Heart left ventricle (tissue), 13 donors: ENCODE results near the gene HIPK1.

Source experiments
- CTCF ChIP-seq, 12 donors: fragments of 200-600 bp; sonication (generic) in 4 of 12; IDR thresholded peaks; one replicate each; pipeline versions ENCODE4 v1.5.0 to v1.8.0; 2018 to 2022; ENCODE audit warnings: antibody characterized with exemption in 12 of 12, mild to moderate bottlenecking in 5 of 12
- POLR2A ChIP-seq, 2 donors: fragments of 450-650 bp; IDR thresholded peaks; one replicate each; pipeline ENCODE4 v1.6.1; 2017; ENCODE audit warnings: antibody characterized with exemption in 2 of 2, mild to moderate bottlenecking in 2 of 2, moderate library complexity in 2 of 2
- donor health status: ischemic (EF 13 %, LVEDD 7.1; RV severe dilation, severe dysfunction).
- donor health status: DM: no; HTN: yes; CAD: no.
- donor health status: DM: no; HTN: no; CAD: no.
- donor health status: ischemic (EF 25% LVEDD 6.9; RV normal size, moderate dysfunction).
- donor health status: ischemic (EF 25% LVEDD 5.7; RV mildly dilated, moderate dysfunction).
- donor health status: ischemic (EF 35%, LVEDD 5.7; RV mildly dilated, moderate dysfunction).
- donor health status: nonischemic (EF 11% LVEDD 7.7; RV severe dilation, severe dysfunction).
- donor health status: DM: yes; HTN: yes; CAD: no.
- donor health status: PGD.
- donor health status: ischemic (EF 29% LVEDD 5.4; RV normal size, mild dysfunction).
- donor health status: nonischemic (EF 23%, LVEDD 6.1; RV moderate dilation, normal function).

DNA sequence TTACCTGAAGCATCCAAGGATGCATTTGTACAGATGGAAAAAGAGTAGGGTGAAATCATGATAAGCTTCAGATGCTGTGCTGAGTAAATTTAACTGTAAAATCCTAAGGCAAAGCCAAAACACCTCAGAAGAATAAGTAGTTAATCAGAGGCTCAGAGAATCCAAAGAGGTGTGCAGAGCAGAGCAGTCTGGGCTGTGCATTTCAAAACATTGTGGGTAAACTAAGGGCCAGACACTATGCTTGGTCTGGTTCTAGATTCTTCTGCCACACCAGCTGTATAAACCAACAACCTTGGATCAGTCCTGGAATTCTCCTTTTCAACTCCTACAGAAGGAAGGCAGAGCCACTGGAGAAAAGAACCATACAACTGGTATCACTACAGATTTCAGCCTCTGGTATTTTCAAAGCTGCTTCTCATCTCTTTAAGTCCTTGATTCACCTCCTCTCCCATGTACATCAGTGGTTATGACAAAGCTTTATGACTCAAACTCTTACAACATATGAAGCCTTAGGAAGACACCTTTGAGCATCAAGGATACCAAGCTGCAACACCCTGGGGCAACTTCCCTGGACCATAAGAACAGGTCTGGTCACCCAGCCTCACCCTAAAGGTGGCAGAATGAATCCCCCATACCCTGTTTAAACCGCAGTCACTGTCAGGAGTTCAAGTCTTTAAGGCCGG is 11.6 kb upstream of the HIPK1 start:
- TF ChIP-seq CTCF (IDR thresholded peaks at IDR 0.05) = no peak
- no peak for TF ChIP-seq POLR2A (IDR thresholded peaks at IDR 0.05)
